ENCODE results near the gene LOXL1.

LOXL1 gene

GRCh38 chr15:73948982-73949381, 22.7 kb downstream of the LOXL1 start:
- no peak overlapping the region for H3K4me3 ChIP-seq (ENCODE audit: control insufficient read depth, low read depth, low read length)
- TF ChIP-seq, protein P1, sequence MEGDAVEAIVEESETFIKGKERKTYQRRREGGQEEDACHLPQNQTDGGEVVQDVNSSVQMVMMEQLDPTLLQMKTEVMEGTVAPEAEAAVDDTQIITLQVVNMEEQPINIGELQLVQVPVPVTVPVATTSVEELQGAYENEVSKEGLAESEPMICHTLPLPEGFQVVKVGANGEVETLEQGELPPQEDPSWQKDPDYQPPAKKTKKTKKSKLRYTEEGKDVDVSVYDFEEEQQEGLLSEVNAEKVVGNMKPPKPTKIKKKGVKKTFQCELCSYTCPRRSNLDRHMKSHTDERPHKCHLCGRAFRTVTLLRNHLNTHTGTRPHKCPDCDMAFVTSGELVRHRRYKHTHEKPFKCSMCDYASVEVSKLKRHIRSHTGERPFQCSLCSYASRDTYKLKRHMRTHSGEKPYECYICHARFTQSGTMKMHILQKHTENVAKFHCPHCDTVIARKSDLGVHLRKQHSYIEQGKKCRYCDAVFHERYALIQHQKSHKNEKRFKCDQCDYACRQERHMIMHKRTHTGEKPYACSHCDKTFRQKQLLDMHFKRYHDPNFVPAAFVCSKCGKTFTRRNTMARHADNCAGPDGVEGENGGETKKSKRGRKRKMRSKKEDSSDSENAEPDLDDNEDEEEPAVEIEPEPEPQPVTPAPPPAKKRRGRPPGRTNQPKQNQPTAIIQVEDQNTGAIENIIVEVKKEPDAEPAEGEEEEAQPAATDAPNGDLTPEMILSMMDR (conservative IDR thresholded peaks at IDR 0.05; ENCODE audit: control insufficient read depth, insufficient read depth, low read depth, low read length), result no peak
- DNase-seq (ENCODE audit: low read depth), result no peak

- no peak for DNase-seq (ENCODE audit: low read depth)
- H3K4me3 ChIP-seq (ENCODE audit: control insufficient read depth, low read depth, low read length), result no peak overlapping the region
- TF ChIP-seq, protein P1 (conservative IDR thresholded peaks at IDR 0.05; ENCODE audit: control insufficient read depth, insufficient read depth, low read depth, low read length), result no peak
Observed at GRCh38 chr15:73949496-73949895, 23.2 kb downstream of the LOXL1 start.

GRCh38 chr15:73950479-73950830, 24.2 kb downstream of the LOXL1 start:
- TF ChIP-seq, protein P1 (conservative IDR thresholded peaks at IDR 0.05; ENCODE audit: control insufficient read depth, insufficient read depth, low read depth, low read length), result no peak
- no peak overlapping the region for H3K4me3 ChIP-seq (ENCODE audit: control insufficient read depth, low read depth, low read length)
- DNase-seq (ENCODE audit: low read depth), result no peak

DNA sequence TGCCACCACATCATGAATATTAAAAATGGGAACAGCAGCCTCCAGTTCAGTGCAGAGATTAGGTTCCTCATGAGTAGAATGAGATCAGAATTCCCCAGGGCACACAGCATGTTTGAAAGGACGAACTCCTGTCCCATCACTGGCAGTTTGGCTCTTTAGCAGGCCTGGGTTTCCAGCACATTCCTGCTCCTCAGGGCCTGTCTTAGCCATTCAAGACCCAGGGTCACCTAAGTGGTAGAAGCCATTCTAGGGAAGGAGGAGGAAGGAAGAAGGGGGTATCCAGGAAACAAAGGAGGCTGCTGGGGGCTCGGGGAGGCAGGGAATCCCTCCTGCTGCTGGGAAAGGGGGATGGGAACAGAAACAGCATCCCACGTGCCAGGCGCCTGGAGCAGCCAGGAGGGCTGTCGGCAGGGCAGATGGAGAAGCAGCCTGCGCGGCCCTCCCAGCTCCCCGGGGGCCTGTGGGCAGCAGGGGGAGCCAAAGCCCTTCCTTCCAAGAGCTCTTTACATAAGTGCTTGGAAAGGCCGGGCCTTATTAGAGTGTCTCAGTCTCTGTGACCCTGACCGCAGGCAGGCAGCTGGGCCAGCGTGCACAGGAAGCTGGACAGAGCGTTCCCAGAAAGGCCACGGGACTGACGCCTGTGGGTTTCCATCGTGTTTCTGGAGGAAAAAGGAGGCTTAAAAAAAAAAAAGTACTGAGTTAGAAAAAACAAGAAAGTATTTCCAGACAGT, 24.7 kb downstream of the LOXL1 start:
- DNase-seq (ENCODE audit: low read depth), result peak; percentile 98
- TF ChIP-seq, protein P1 (conservative IDR thresholded peaks at IDR 0.05; ENCODE audit: control insufficient read depth, insufficient read depth, low read depth, low read length), result peak; percentile 64
- no peak overlapping the region for H3K4me3 ChIP-seq (ENCODE audit: control insufficient read depth, low read depth, low read length)

DNA sequence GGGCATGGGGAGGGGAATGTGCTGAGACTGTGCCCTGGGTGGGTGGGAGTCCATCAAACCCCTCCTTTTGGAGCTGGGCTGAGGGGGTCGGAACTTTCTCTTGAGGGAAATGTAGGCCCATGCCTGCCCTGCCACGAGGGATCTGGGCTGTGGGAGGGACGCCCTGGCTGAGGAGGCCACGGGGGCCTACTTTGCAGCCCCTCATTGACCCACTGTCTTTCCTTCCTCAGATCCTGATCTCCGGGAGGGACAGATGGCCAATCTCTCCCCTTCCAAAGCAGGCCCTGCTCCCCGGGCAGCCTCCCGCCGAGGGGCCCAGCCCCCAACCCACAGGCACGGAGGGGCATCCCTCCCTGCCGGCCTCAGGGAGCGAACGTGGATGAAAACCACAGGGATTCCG, 25.3 kb downstream of the LOXL1 start:
- H3K4me3 ChIP-seq (ENCODE audit: control insufficient read depth, low read depth, low read length), result no peak overlapping the region
- no peak for DNase-seq (ENCODE audit: low read depth)
- TF ChIP-seq, protein P1 (conservative IDR thresholded peaks at IDR 0.05; ENCODE audit: control insufficient read depth, insufficient read depth, low read depth, low read length), result no peak

DNA sequence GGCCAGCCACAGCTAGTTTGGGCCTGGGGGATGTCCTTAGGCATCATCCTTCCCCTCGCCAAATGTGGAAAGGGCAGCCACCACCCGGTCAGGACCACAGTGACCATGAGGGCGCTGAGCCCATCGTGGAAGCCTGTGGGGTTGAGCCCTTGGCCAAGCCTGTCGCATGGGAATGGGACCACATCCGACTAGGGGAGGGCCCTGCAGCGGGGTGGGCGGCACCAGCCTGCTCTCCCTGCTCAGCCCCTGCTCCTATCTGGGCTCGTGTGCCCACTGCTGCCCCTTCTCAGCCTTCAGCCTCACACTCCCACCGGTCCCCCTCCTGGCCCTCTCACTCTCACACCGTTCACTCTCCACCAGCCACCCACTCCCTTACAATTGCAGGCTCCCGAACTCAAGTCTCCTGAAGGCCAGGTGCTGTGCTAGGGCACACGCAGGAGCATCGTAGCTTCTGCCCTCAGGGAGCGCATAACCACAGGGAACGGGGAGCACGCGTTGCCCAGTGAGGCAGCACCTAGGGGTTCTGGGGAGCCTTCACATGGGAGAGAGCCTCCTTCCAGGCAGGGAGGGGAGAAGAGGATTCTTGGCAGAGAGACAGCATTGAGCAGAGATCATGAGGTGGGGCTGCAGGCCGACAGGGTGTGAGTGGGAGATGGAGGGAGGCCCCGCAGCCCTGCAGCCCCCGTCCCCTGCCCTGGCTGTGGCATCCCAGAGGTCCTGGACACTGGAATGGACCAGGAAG, 26.1 kb downstream of the LOXL1 start:
- H3K4me3 ChIP-seq (ENCODE audit: control insufficient read depth, low read depth, low read length), result no peak overlapping the region
- TF ChIP-seq, protein P1 (conservative IDR thresholded peaks at IDR 0.05; ENCODE audit: control insufficient read depth, insufficient read depth, low read depth, low read length), result no peak

More for the DNA sequence above, 26.1 kb downstream of the LOXL1 start:
- DNase-seq (ENCODE audit: low read depth), result no peak

All from fibroblast of mammary gland (primary cell).